T-helper 2 cell treated with Interferon-gamma antibody and Interleukin-4, amounts not matched to agents 5 μg/mL and 100 μg/mL, for 36 hours (primary cell): ENCODE data around the gene TMEFF2.
"Not testable (repeated sequence)": the region's sequence is repeated elsewhere in the genome, so short reads cannot be mapped to it uniquely, and the experiment has no call there.

Experiments used
- DNase-seq: peaks from one replicate; pipeline ENCODE4 v3.0.0; 2021; ENCODE audit warnings: low spot score
- H3K27ac Mint-ChIP-seq: one replicate; pipeline ENCODE4 v1.8.0; 2021; ENCODE audit warnings: mild to moderate bottlenecking, mixed read lengths
- H3K27me3 Mint-ChIP-seq: one replicate; pipeline ENCODE4 v1.8.0; 2021; ENCODE audit warnings: low read depth, mixed read lengths
- H3K36me3 Mint-ChIP-seq: one replicate; pipeline ENCODE4 v1.8.0; 2021; ENCODE audit warnings: low read depth, mixed read lengths
- H3K4me1 Mint-ChIP-seq: one replicate; pipeline ENCODE4 v1.8.0; 2021; ENCODE audit warnings: low read depth, mixed read lengths
- H3K4me3 Mint-ChIP-seq: one replicate; pipeline ENCODE4 v1.8.0; 2022; ENCODE audit warnings: mild to moderate bottlenecking, moderate library complexity, mixed read lengths
- H3K9me3 Mint-ChIP-seq: one replicate; pipeline ENCODE4 v1.8.0; 2021; ENCODE audit warnings: mixed read lengths

The TMEFF2 gene

DNA sequence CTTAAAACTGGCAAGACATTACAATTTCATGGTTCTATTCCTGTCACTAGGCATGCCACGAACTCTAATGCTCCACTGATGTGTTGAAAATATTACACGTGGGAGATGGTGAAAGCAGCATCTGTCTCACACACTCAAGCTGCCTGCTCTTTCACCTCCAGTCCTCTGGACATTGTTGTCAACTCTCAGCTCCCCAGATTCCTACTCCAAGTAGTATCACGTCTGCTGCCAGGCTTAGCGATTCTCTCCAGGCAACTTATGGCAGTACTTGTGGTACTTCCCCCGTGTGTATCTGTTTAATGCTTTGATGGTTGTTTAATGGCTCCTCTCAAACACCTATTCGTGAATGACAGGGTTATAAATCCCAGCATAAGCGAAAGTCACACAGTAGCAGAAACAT, 103.8 kb downstream of the TMEFF2 start:
- DNase-seq, result no peak
- peaks cover 3% of the 10 kb centered on the region for H3K27me3 Mint-ChIP-seq
- no peak overlapping the region for H3K4me3 Mint-ChIP-seq
- H3K36me3 Mint-ChIP-seq, result no peaks in the 10 kb centered on the region
- no peaks in the 10 kb centered on the region for H3K9me3 Mint-ChIP-seq
- H3K27ac Mint-ChIP-seq, result no peak overlapping the region
- no peaks in the 10 kb centered on the region for H3K4me1 Mint-ChIP-seq

DNA sequence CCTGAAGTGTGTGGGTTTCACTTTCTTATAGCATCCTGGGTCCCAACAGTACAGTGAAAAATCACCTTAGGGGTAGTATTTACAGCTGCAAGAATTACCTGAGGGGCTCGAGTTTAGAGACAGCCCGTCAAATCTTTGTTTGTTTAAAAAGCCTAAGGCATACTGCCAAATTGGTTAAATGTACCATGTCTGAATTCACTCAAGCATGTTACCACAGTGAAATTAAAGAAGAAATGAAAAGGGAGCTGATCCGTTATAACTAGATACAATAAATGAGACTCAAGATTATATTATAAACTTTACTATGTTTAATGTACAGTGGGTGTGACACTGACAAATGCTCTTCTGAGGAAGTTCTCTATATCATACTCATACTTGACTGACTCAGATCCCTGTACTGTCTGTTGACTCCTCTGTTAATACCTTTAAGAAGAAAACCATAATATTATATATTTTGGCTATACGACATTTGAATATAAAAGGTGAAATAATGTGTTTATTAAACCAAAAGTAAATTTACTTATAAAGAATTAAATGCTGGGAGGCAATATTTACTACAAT, 107.3 kb downstream of the TMEFF2 start:
- Mint-ChIP-seq H3K4me3 (no peak overlapping the region), H3K27ac (no peak overlapping the region), H3K4me1 (no peaks in the 10 kb centered on the region), H3K36me3 (no peaks in the 10 kb centered on the region), H3K27me3 (peaks cover 3% of the 10 kb centered on the region), H3K9me3 (no peaks in the 10 kb centered on the region)
- no peak for DNase-seq

DNA sequence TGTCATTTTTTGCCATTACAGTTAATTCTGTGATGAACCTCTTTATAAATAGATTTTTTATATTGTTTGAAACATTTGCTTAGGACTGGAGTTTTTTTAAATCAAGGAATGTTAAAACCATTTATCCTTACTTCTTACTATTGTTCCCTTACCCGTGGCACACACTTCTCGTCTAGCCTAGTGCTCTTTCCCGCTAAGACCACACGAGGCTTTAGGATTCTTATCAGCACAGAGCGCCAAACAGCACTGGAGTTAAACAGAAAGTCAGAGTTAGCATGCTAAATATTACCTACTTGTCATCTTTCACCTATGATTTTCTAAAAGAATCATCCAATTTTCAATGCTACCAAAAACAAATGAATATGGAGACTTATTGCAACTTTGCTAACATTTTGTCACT, 112.6 kb downstream of the TMEFF2 start:
- no peaks in the 10 kb centered on the region for H3K27me3 Mint-ChIP-seq
- no peaks in the 10 kb centered on the region for H3K4me1 Mint-ChIP-seq
- DNase-seq, result no peak
- H3K4me3 Mint-ChIP-seq, result no peak overlapping the region
- no peak overlapping the region for H3K27ac Mint-ChIP-seq
- H3K9me3 Mint-ChIP-seq, result no peaks in the 10 kb centered on the region
- no peaks in the 10 kb centered on the region for H3K36me3 Mint-ChIP-seq

DNA sequence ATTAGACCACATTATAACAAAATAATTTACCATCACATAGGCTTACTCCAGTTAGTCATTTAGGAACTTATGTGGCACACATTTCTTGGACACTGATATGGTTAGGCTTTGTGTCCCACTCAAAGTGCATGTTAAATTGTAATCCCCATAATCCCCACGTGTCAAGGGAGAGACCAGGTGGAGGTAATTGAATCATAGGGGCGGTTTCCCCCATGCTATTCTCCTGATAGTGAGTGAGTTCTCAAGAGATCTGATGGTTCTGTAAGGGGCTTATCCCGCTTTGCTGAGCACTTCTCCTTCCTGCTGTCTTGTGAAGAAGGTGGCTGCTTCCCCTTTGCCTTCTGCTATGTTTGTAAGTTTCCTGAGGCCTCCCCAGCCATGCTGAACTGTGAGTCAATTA, 114.6 kb downstream of the TMEFF2 start:
- DNase-seq, H3K27ac Mint-ChIP-seq, H3K36me3 Mint-ChIP-seq, H3K4me1 Mint-ChIP-seq, H3K27me3 Mint-ChIP-seq, H3K9me3 Mint-ChIP-seq, H3K4me3 Mint-ChIP-seq: not testable (repeated sequence)

DNA sequence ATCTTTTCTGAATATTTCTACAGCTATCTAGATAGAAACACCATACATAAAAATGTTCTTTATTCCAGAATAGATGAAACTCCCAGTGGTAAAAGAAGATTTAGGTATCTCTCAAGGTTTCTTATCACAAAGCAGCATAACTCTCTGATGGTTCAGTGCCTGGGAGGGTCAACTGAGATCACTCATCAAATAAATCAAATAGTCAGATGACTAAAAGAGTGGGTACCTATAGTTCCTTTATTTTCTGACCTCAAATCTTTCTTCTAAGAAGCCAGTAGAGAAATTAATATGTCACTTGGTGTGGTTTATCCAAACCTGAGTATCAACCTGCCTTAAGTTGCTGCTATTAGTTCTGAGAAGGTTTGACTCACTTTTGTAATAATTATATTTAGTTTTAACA, 120.9 kb downstream of the TMEFF2 start:
- no peak for DNase-seq
- no peaks in the 10 kb centered on the region for H3K9me3 Mint-ChIP-seq
- peaks cover 2% of the 10 kb centered on the region for H3K27me3 Mint-ChIP-seq
- H3K36me3 Mint-ChIP-seq, result no peaks in the 10 kb centered on the region
- H3K4me1 Mint-ChIP-seq, result peaks cover 5% of the 10 kb centered on the region
- no peak overlapping the region for H3K4me3 Mint-ChIP-seq
- H3K27ac Mint-ChIP-seq, result no peak overlapping the region

DNA sequence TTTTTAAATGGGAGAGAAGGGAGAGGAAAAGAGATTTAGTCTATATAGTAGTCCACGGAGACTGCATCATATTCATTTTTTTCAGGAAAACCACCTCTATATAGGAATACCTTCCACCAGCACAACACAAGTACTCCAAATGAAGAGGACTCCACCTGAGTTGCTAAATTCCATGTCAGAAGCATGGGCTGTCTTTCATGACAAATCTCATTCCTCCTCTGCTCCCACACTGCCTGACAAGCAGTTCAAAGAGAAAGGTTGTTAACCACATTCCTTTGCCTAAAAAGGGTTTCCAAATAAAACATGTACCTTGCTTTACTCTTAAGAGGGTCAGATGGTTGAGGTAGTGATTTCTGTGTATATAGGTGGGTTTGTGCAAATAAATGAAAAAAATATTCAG, 122.0 kb downstream of the TMEFF2 start:
- no peaks in the 10 kb centered on the region for H3K9me3 Mint-ChIP-seq
- no peak for DNase-seq
- H3K27me3 Mint-ChIP-seq, result peaks cover 2% of the 10 kb centered on the region
- H3K4me1 Mint-ChIP-seq, result peaks cover 5% of the 10 kb centered on the region
- no peak overlapping the region for H3K27ac Mint-ChIP-seq
- H3K36me3 Mint-ChIP-seq, result no peaks in the 10 kb centered on the region
- H3K4me3 Mint-ChIP-seq, result no peak overlapping the region

DNA sequence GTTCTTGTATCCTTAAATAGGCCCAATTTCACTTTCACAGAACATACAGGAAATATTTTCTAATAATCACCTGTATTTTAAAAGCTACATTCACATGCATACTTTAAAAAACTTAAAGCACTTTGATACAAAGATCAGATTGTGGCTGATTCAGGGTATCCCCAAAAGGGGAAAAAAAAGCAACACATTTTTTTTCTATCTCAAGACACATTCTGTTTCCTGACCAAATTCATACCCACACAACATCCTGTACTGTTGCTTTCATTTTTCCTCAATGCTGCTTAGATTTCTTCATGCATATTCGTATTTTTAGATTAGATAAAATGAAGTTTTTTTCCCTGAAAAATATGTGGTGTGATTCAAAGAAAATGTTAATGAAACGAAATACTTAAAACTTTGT, 122.5 kb downstream of the TMEFF2 start:
- Mint-ChIP-seq H3K27ac (no peak overlapping the region), H3K27me3 (peaks cover 2% of the 10 kb centered on the region), H3K4me3 (no peak overlapping the region), H3K4me1 (peaks cover 5% of the 10 kb centered on the region), H3K9me3 (no peaks in the 10 kb centered on the region), H3K36me3 (no peaks in the 10 kb centered on the region)
- DNase-seq, result no peak

DNA sequence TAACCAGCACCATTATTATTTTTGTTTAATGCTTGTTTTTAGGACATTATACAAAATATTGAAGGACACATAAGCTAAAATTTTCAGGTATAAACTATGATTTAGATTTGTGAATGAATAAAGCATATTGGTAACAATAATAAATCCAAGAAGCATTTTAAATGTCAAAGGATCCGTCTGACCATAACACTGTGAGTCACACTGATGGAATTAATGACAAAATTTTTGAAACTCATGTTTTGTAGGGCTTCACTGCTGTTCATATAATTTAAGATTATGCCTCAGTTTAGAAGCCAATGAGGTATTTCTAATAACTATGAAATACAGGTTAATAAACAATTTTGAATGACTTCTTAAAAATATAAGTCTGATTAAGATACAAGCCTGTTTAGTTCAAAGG, 124.6 kb downstream of the TMEFF2 start:
- Mint-ChIP-seq H3K27me3 (peaks cover 8% of the 10 kb centered on the region), H3K36me3 (no peaks in the 10 kb centered on the region), H3K27ac (no peak overlapping the region), H3K4me1 (peaks cover 5% of the 10 kb centered on the region), H3K4me3 (no peak overlapping the region), H3K9me3 (no peaks in the 10 kb centered on the region)
- DNase-seq, result no peak

DNA sequence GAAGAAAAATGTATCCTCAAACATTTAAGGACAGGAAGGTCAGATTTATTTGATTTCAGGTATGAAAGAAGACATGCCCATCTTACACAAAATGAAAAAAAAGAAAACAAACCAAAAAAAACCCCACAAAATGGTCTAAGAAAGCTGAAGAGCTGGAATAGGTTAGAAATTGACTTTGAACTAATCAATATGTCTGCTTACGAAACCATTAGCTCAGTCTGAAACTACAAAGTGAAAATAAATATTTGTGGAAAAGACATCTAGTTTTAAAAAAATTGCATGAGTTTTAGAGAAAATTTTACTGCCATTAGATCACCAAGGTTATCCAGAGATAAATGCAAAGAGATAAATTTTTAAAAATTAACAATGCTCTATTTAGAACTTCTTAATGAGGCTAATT, 125.3 kb downstream of the TMEFF2 start:
- H3K27ac Mint-ChIP-seq, result no peak overlapping the region
- peaks cover 5% of the 10 kb centered on the region for H3K4me1 Mint-ChIP-seq
- no peak overlapping the region for H3K4me3 Mint-ChIP-seq
- DNase-seq, result no peak
- H3K27me3 Mint-ChIP-seq, result peaks cover 9% of the 10 kb centered on the region
- no peaks in the 10 kb centered on the region for H3K36me3 Mint-ChIP-seq
- no peaks in the 10 kb centered on the region for H3K9me3 Mint-ChIP-seq

DNA sequence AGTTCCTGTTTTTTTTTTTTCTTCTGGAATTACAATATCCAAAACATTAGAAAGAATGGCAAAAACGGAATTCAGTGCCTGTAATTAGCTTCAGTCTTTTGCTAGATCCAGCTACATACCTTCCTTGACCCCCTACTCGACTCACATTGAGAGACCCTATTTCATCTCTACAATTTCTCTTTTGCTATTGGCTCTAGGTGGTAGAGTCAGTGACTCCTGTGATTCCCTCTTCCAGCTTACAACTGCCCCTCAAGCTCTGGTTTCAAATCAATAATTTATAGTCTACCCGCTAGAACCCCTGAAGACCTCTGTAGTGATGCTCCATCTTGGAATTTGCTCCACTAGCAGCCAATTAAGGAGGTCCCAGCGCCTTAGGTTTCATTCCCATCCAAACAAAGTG, 125.8 kb downstream of the TMEFF2 start:
- Mint-ChIP-seq H3K9me3 (no peaks in the 10 kb centered on the region), H3K4me3 (no peak overlapping the region), H3K27me3 (peaks cover 9% of the 10 kb centered on the region), H3K36me3 (no peaks in the 10 kb centered on the region), H3K27ac (no peak overlapping the region), H3K4me1 (peaks cover 5% of the 10 kb centered on the region)
- DNase-seq, result no peak

DNA sequence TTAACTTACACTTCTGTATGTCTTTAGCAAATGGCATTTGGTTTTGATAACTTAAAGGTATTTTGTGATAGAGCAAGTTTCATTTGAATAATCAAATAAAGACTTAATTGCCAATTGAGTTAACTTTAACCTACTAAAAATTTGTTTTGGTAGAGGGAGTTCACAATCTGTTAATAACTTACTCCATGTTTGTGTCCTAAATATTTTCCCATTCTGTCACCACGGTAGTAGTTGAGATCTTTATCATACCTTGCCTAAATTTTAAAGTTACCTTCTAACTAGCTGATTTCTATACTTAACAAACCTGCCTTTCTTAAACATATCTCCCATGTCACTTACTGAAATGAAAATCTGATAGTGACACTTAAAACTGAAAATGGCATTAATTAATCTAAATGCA, 127.1 kb downstream of the TMEFF2 start:
- Mint-ChIP-seq H3K4me3 (no peak overlapping the region), H3K4me1 (peaks cover 3% of the 10 kb centered on the region), H3K9me3 (no peaks in the 10 kb centered on the region), H3K36me3 (no peaks in the 10 kb centered on the region), H3K27me3 (peaks cover 9% of the 10 kb centered on the region), H3K27ac (no peak overlapping the region)
- DNase-seq, result no peak

DNA sequence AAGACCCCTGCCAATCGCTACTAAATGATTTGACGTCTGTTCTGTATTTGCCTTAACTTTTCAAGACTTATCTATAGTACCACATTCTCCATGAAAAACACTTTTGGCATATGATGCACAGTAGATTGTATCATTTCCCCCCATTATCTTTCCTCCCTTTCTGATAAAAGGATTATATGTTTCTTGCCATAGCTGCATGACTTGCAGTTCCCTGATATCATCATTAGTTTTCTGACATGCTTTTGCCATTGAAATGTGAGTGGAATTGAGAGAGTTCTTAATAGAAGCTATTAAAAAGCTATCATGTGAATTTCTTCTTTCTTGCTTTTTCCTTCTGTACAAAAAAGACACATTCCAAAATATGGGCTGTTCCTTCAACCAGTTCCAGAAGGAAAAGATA, 130.3 kb downstream of the TMEFF2 start:
- Mint-ChIP-seq H3K4me3 (no peak overlapping the region), H3K27ac (no peak overlapping the region), H3K9me3 (no peaks in the 10 kb centered on the region), H3K4me1 (no peaks in the 10 kb centered on the region), H3K27me3 (peaks cover 7% of the 10 kb centered on the region), H3K36me3 (no peaks in the 10 kb centered on the region)
- no peak for DNase-seq

DNA sequence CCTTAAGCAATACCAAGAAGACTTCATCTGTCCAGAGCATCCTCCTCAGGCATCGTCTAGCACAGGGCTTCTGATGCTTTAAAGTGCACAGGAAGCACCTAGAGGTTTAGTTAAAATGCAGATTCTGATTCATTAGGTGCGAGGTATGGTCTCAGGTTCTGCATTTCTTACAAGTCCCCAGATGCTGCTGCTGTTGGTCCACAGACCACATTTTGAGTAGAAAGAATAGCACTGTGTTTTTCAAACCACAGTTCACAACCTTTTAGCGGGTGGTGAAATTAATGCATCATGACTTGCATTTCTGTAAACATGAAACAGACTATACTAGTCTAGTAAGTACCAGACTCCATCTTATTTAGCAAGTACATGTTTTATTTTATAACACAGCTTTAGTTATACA, 134.6 kb downstream of the TMEFF2 start:
- Mint-ChIP-seq H3K27me3 (peaks cover 2% of the 10 kb centered on the region), H3K9me3 (no peaks in the 10 kb centered on the region), H3K4me1 (no peaks in the 10 kb centered on the region), H3K27ac (no peak overlapping the region), H3K4me3 (no peak overlapping the region), H3K36me3 (no peaks in the 10 kb centered on the region)
- no peak for DNase-seq

DNA sequence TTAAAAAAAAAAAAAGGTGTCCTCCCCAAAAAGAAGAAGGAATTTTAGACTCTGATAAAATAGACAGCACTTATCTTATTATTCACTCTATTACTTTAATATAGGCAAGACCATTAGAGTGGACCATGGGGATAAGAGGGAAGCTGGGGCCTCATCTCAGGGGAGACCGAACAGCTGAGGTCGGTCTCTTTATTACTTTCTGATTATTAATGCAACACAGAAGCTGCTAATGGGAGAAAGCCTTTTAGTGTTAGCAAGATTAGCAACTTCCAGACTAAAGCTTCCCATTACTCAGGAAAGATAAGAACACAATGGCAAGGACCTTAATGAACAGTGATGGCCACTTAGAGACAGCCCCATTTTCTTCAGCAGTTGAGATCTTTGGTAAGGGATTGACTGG, 135.5 kb downstream of the TMEFF2 start:
- Mint-ChIP-seq H3K27me3 (no peaks in the 10 kb centered on the region), H3K9me3 (no peaks in the 10 kb centered on the region), H3K4me1 (no peaks in the 10 kb centered on the region), H3K36me3 (no peaks in the 10 kb centered on the region), H3K4me3 (no peak overlapping the region), H3K27ac (no peak overlapping the region)
- DNase-seq, result no peak

DNA sequence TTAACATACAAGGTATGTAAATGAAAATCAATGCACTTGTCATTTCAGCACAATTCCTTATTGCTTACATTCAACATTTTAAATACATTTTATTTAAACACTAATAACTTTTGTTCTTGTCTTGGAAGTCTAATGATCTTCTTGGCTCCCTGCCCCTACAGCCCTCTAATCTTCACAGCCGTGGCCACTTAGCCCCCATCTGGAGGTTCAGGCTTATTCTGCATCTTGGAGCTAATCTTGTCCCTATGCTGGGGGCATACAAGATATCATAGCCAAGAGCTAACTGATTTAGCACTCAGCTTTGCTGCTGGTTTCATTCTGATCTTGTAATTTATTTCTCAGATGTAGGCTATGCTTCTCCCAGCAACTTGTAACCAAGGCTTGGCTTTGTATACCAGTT, 140.8 kb downstream of the TMEFF2 start:
- Mint-ChIP-seq H3K9me3 (no peaks in the 10 kb centered on the region), H3K4me3 (no peak overlapping the region), H3K4me1 (no peaks in the 10 kb centered on the region), H3K27me3 (no peaks in the 10 kb centered on the region), H3K27ac (no peak overlapping the region), H3K36me3 (no peaks in the 10 kb centered on the region)
- no peak for DNase-seq
